Measurements from ENCODE around the gene CREB5. TPM values are rescaled to one million over a fixed set of nuclear protein-coding genes. Genes with fewer than 3 reads are reported as not detected.
A peak's percentile ranks its signal among the peaks of the same experiment; 100 is the strongest.

Gene CREB5
- total RNA-seq, 1 donor from 2014 or later: 8.9 TPM

DNA sequence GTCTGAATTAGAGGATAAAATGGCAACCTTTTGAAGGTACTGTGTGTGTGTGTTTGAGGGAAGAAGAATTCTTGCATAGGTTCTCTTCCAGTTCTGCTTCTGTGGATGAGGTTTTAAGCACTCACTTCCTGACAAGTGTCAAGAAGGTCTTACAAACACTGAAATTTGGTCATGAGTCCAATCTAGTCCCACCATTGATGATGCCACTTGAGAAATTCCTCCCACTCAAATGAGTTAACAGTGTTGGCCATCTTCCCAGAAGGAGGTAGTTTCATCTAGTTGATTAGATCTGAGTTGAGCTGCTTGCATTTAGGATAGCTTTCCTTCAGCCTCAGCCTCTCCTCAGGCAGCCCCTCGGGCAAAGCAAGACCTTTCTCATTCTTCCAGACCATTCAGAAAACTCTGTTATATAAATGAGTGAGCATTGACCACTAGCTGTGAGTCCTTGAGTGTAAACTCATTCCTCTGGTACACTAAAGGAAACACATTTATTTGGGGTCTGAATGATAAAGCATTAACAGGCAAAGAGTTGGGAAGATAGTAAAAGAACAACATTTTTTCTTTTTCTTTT, 356.3 kb downstream of the CREB5 start:
- intact Hi-C loops (cut with DNase I): no loop called here
- Histone ChIP-seq H3K4me1 (no peaks in the 10 kb centered on the region), H3K27ac (no peak overlapping the region), H3K36me3 (no peaks in the 10 kb centered on the region), H3K4me3 (no peak overlapping the region), H3K27me3 (no peaks in the 10 kb centered on the region), H3K9me3 (no peaks in the 10 kb centered on the region)
- ATAC-seq (peak; percentile 72), DNase-seq (no peak)
- TF ChIP-seq, protein P1, sequence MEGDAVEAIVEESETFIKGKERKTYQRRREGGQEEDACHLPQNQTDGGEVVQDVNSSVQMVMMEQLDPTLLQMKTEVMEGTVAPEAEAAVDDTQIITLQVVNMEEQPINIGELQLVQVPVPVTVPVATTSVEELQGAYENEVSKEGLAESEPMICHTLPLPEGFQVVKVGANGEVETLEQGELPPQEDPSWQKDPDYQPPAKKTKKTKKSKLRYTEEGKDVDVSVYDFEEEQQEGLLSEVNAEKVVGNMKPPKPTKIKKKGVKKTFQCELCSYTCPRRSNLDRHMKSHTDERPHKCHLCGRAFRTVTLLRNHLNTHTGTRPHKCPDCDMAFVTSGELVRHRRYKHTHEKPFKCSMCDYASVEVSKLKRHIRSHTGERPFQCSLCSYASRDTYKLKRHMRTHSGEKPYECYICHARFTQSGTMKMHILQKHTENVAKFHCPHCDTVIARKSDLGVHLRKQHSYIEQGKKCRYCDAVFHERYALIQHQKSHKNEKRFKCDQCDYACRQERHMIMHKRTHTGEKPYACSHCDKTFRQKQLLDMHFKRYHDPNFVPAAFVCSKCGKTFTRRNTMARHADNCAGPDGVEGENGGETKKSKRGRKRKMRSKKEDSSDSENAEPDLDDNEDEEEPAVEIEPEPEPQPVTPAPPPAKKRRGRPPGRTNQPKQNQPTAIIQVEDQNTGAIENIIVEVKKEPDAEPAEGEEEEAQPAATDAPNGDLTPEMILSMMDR (IDR thresholded peaks at IDR 0.05): no peak

- ATAC-seq (peak; percentile 55), DNase-seq (no peak)
Observed at GRCh38 chr7:28771906-28772622, 359.7 kb downstream of the CREB5 start.

GRCh38 chr7:28773423-28774145, 361.3 kb downstream of the CREB5 start:
- TF ChIP-seq, protein P1 (IDR thresholded peaks at IDR 0.05): no peak
- no peak for DNase-seq

More at GRCh38 chr7:28771906-28772622, 359.7 kb downstream of the CREB5 start:
- H3K4me1 ChIP-seq: no peaks in the 10 kb centered on the region
- TF ChIP-seq, protein P1 (IDR thresholded peaks at IDR 0.05): no peak
- H3K27me3 ChIP-seq: no peaks in the 10 kb centered on the region
- H3K36me3 ChIP-seq: no peaks in the 10 kb centered on the region
- no peak overlapping the region for H3K4me3 ChIP-seq
- no peaks in the 10 kb centered on the region for H3K9me3 ChIP-seq
- H3K27ac ChIP-seq: no peak overlapping the region
- intact Hi-C loops (cut with DNase I): no loop called here

DNA sequence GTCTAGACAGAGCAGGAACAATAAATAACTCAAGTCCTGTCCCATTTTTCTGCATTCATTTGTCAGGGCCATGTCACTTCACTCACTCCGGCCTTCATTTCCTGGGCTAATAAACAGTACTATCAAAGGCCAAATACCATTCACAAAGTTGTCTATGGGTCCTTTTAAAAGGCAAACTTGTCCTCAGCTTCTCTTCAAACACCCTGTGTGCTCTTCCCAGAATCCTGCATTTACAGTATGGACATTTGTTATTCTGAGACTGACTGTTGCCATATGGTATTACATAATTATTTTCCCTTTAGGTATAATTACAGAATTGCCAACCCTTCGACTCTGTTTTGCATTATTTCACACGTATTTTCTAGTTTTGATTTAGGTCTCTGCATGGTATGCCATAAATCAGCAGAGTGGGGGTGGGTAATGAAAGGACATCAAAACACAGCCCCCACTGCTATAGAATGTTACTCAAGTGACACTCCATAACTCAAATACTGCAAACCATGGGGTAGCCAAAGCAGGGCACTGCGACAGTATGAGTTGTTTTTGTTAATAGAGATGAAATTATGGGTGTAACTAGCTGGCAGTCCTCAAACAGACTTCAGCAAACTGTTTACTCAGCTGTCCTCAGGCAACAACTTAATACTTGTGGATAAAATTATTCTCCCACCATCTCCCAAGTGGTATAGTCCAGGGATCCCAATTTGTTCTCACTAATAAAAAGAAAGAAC, 362.1 kb downstream of the CREB5 start:
- Histone ChIP-seq H3K4me1 (no peaks in the 10 kb centered on the region), H3K27ac (no peak overlapping the region), H3K4me3 (no peak overlapping the region), H3K36me3 (no peaks in the 10 kb centered on the region), H3K9me3 (no peaks in the 10 kb centered on the region), H3K27me3 (no peaks in the 10 kb centered on the region)
- ATAC-seq (no peak), DNase-seq (no peak)
- TF ChIP-seq, protein P1 (IDR thresholded peaks at IDR 0.05): no peak
- intact Hi-C loops (cut with DNase I): no loop called here

More at GRCh38 chr7:28773423-28774145, 361.3 kb downstream of the CREB5 start:
- intact Hi-C loops (cut with DNase I): no loop called here
- Histone ChIP-seq H3K27ac (no peak overlapping the region), H3K9me3 (no peaks in the 10 kb centered on the region), H3K4me1 (no peaks in the 10 kb centered on the region), H3K4me3 (no peak overlapping the region), H3K36me3 (no peaks in the 10 kb centered on the region), H3K27me3 (no peaks in the 10 kb centered on the region)
- no peak for ATAC-seq

GRCh38 chr7:28776463-28777157, 364.3 kb downstream of the CREB5 start:
- ATAC-seq (no peak), DNase-seq (no peak)
- Histone ChIP-seq H3K27me3 (no peaks in the 10 kb centered on the region), H3K36me3 (no peaks in the 10 kb centered on the region), H3K4me3 (no peak overlapping the region), H3K4me1 (no peaks in the 10 kb centered on the region), H3K27ac (no peak overlapping the region), H3K9me3 (no peaks in the 10 kb centered on the region)
- intact Hi-C loops (cut with DNase I): no loop called here
- TF ChIP-seq, protein P1 (IDR thresholded peaks at IDR 0.05): no peak
